Mammary epithelial cell (primary cell): Measurements from ENCODE around the gene DSCAML1.

ENCODE experiments used
- EZH2 ChIP-seq: IDR thresholded peaks from 2 replicates; pipeline ENCODE4 v1.6.1; 2012; ENCODE audit warnings: low read length, inconsistent platforms, borderline replicate concordance
- TF ChIP-seq, protein P1 (sequence below), 2 donors: IDR thresholded peaks in 1 of 2; conservative IDR thresholded peaks in 1 of 2; 2 replicates each; pipeline ENCODE4 v1.5.1; 2011 to 2012; ENCODE audit warnings: inconsistent platforms in 2 of 2, low read length in 2 of 2, mild to moderate bottlenecking in 2 of 2, control low read depth in 1 of 2, low read depth in 1 of 2; ENCODE audit not compliant: insufficient read depth in 1 of 2; ENCODE audit errors: extremely low read depth in 1 of 2

DNA sequence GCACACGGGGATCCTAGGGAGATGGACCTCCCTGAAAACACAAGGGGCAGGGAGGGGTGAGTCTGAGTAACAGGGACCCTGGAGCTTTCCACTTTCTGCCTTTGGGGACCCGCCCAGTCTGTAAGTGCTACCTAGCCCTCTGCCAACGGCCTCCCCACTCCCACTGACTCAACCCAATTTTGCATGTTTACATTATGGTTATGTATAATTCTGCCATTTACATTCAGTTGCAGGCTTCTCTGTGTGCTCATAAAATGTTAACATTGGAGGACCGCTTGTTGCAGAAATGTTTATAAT, 105.8 kb downstream of the DSCAML1 start:
- TF ChIP-seq, protein P1, sequence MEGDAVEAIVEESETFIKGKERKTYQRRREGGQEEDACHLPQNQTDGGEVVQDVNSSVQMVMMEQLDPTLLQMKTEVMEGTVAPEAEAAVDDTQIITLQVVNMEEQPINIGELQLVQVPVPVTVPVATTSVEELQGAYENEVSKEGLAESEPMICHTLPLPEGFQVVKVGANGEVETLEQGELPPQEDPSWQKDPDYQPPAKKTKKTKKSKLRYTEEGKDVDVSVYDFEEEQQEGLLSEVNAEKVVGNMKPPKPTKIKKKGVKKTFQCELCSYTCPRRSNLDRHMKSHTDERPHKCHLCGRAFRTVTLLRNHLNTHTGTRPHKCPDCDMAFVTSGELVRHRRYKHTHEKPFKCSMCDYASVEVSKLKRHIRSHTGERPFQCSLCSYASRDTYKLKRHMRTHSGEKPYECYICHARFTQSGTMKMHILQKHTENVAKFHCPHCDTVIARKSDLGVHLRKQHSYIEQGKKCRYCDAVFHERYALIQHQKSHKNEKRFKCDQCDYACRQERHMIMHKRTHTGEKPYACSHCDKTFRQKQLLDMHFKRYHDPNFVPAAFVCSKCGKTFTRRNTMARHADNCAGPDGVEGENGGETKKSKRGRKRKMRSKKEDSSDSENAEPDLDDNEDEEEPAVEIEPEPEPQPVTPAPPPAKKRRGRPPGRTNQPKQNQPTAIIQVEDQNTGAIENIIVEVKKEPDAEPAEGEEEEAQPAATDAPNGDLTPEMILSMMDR (conservative IDR thresholded peaks at IDR 0.05 in 1 of 2, IDR thresholded peaks at IDR 0.05 in 1 of 2; ENCODE audit: extremely low read depth in 1 of 2, insufficient read depth in 1 of 2, low read depth in 1 of 2, low read length in 2 of 2) = no peak
- no peak for TF ChIP-seq EZH2
